NCI-H1694 treated with DMSO at 0.1 percent for 48 hours (cell line): ENCODE results near the gene LPCAT3.

Source experiments
- DNase-seq: peaks from one replicate; lab custom pipeline; 2025; lab: John Stamatoyannopoulos, UW

Gene LPCAT3

DNA sequence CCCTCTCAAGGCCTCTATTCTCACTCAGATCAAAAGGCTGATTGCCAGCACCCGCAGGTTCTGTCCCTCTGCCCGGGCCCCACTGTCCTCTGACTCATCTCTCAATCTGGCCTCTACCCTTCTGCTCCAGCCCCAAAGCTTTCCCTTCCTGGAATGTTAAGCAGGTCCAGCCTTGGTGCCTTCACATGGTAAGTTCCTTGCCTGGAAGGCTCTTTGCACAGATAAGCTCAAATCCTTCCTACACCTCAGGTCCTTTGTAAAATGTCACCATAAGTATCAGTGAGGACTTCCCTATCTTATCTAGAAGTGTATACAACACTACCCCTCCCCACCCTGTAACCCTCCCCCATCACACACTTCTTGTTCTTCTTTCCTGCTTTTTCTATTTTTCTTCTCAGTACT is 22.2 kb downstream of the LPCAT3 start:
- no peak for DNase-seq

DNA sequence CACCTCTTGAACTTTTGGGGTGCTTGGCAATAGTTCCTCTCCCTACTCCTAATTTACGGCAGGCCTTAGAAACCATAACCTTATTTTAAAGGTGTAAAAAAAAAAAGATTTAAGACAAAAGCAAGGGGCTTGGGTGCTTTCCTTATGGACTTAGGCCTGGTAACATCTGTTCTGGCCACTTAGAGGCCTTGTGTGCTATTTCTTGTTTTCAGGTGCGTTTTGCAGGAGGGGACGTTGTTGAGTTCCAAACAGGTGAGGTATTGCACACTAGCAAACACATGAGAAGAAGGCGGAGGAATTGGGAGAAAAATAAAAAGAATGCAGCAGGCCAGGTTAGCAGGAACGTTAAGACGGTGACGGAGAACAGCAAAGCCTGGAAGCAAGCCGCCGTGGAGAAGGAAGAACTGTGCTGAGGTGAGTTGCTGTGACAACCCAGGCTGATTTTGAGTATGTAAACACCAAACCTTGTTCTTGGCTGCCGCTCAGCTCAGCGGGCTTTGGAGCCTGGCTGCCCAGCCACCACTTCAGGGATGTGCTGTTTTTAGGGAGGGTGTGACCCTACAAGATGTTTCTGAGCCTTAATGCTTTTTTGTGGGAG is 30.2 kb downstream of the LPCAT3 start:
- no peak for DNase-seq

DNA sequence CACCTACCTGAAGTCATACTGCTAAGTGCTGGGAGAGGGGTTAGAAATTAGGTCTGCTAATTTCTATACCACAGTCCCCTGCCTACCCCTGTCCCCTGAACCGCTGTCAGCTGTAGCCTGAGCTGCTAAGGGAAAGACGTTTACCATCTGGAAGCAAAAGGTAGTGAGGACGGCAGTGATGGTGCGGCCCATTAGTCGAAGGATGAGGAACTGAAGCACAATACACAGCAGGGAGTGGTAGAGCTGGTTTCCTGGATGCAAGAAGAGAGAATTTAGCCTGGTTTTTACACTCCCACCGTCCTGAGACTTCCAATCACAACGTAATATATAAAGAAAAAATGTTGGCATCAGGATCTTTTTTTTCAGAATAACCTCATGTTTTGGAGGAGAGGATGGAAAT is 35.7 kb downstream of the LPCAT3 start:
- no peak for DNase-seq

DNA sequence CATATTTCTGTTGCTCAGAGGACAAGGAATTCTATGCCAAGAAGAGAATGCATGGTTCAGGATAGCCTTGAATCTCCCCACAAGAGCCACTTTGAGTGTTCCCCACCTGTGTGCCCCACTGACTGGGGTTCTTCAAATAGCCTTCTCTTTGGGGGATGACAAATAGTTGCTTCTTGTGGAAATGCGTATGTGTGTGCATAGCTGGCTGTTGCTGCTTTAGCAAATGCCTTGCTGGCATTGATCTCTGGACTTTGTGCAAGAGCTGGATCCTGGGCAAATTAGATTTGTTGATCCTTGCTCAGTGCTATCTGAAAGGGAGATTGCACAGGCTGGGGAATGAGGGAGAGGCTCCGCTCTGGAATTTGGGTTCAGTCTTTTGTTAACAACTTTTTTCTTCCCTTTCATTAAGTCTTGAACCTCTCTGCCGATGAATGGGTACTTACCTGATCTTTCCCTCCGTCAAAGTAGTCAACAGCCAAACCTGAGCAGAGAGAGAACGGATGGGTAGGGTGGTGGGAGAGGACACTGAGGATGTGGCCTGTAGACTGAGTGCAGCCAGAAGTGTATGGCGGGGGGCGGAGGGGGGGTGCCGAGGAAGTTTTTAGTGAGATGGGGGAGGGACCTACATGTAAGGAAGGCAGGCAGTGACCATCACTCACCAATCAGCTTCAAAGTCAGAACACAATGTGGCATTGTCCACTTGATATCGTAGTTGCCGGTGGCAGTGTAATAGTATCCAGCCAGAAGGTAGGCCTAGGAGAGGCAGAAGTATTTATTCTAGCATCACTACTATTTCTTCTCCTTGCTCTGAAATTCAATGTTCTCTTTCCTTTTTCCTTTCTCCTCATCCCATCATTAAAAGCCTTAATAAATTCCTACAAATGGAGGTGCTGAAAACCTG is 36.9 kb downstream of the LPCAT3 start:
- DNase-seq, result no peak

DNA sequence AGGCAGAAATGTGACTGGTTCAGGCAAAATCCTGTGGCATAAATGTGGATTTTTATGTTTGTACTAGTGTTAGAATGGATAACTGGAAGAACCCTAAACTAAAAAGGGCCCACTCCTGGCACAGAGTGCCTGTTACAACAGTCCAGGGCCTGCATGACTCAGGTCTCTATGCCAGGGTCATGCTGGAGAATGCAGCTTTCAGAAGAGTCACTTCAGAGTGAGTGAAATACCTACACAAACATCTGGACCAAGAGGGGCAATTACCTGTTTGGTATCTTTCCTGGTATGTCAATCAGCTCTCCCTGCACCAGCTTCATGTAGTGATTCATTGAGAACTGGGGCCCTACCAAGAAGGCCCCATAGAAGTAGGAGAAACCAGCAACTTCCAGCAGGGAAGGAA is 37.5 kb downstream of the LPCAT3 start:
- no peak for DNase-seq

DNA sequence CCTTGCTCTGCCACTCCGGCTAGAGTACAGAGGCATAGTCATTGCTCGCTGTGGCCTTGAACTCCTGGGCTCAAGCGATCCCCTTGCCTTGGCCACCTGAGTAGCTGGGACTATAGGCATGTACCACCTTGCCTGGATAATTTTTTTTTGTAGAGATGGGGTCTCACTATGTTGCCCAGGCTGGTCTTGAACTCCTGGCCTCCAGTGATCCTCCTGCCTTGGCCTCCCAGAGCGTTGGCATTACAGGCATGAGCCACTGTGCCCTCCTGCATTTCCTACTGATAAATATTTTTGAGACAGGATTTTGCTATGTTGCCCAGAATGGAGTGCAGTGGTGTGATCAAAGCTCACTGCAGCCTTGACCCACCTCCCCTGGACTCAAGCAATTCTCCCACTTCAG is 38.2 kb downstream of the LPCAT3 start:
- no peak for DNase-seq

DNA sequence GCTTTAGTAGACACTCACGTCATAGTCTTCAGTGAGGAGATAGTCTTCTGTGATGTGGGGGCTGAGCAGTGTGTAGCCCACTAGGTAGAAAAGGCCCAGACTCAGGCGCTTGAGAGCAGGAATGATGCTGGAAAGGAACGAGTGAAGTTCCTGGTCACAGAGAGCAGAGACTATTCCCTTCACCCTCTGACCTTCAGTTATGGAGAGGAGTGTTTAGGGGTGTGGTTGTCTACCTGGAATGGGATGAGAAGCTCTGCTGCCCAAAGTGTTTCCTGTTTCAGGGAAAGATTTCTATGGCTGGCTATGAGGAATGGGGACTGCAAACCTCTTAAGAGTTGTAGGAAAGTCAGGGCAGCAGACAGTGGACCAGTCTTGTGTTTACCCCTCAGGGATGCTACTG is 38.8 kb downstream of the LPCAT3 start:
- no peak for DNase-seq

DNA sequence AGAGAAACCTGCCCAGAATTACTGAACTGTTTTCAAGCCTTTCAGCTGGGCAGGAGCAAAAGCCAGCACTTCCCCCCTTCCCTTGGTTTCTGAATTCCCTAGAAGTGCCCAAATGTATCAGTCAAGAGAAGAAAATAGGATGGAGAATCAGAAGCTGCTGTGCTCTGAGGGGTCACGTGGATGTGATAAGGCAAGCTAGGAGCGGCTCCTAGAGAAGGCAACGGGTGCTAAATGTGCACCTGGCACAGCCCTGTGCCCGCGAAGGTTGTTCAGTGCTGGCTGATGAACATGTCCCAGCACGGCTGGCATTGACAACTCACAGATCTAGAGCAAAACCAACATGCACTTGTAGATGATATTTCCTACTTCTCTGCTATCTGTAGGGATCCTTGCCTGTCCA is 39.3 kb downstream of the LPCAT3 start:
- DNase-seq, result no peak

DNA sequence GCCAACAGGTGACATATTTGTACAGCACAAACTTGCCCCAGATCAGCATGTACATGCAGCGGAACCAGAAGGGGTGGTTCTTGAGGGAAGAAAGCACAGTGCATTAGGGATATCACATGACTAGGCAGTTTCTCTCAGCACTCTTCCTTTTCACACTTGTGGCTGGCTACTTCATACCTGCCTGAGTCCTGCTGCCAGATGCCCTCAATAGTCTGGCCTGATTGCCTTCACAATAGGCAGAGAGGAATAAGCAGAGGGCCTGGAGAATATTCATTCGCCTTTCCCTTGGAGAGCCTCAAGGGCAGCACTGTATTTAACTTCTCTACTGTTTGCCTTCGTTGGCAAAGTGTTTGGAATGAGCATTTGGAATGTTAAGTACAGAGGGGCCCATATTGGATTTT is 39.7 kb downstream of the LPCAT3 start:
- no peak for DNase-seq

DNA sequence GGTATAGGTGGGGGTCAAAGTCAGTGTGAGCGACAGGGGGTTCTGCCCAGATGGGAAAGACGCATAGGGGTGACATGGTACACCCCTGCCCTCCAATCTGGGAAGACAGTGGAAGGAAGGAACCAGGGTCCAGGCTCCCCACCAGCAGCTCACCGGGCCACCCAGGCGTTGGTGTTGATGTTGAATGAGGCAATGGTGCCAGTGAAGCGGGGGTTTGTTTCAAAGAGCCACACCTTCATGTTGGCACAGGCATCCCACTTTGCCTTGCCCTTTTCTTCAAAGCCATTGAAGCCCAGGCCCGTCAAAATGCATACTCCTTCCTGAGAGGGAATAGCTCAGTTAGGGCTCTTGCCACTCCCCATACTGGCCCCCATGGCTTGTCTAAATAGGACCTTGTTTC is 40.1 kb downstream of the LPCAT3 start:
- no peak for DNase-seq

DNA sequence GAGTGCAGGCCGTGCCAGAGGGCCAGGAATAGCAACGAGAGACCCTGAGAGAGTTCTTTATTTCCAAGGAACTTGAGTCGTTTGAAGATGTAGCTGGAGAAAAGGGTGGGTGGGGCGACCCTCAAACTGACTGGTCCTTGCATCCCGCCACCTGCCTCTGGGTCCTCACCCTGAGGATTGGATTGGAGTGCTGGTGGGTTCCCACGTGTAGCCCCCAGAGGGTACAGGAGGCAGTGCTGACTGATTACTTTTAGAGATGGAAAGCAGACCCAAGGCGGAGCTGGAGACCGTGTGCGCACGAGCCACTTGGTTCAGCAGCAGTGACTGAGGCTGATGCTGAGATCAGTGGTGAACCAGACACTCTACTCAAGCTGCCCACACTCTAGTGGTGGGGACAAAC is 40.6 kb downstream of the LPCAT3 start:
- no peak for DNase-seq

DNA sequence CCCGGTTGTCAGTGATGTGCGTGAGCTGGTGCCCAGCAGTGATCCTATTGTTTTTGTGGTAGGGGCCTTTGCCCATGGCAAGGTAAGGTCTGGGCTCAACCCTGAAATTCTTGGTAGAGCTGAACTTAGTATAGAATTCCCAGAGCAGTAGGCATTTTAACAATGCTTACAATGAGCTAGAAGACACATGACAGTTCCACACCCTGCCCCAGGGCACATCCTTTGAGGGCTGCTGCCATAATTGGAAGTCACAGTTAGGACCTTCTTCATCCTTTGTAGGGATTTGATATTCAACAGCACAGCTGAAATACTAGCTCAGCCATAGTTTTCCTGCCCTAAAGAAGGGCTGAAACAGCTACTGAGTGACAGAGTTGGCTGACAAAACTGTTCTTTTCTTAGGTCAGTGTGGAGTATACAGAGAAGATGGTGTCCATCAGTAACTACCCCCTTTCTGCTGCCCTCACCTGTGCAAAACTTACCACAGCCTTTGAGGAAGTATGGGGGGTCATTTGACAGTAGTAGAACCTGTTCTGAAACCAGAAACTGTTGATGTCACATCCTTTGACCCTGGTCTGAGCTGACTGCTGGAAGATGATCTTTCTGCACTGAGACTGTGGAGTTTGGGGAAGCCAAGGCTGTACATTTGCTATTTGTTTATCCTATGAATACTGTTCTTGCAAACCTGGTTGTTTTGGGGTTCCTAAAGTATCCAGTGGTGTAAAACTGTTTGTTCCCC is 42.8 kb downstream of the LPCAT3 start:
- DNase-seq, result no peak

DNA sequence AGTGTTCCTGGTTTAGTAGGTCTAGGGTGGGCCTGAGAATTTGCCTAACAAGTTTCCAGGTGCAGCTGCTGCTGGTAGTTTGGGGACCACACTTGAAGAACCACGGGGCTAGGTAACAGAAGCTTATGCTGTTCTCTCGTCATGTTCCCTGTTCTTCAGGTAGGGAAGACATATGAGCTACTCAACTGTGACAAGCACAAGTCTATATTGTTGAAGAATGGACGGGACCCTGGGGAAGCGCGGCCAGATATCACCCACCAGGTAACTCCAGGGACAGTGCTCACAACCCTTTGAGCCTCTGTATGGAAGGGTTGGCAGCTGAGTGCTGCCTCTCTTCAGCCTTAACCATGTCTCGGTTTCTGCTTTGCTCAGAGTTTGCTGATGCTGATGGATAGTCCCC is 44.1 kb downstream of the LPCAT3 start:
- DNase-seq, result no peak

DNA sequence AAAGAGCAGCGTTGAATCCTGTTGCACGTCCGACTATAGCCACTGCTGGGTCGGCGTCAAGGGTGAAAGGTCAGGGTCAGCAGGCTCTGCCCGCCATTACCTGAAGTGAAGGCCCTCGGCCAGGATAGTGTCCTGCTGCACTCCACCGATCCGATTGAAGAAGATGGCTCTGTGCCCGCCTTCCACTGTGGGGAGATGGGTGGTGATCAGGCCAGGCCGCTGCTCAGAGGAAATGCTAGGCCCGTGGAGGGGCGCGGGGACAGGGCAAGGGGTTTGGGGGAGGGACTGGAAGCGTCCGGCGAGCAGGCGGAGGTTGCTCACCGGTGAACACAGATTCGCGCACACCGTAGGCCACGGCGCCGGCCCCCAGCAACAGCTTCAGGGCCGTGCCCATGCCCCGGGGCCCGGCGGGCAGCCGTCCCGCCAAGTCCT is 48.2 kb downstream of the LPCAT3 start:
- peak; percentile 13 for DNase-seq

DNA sequence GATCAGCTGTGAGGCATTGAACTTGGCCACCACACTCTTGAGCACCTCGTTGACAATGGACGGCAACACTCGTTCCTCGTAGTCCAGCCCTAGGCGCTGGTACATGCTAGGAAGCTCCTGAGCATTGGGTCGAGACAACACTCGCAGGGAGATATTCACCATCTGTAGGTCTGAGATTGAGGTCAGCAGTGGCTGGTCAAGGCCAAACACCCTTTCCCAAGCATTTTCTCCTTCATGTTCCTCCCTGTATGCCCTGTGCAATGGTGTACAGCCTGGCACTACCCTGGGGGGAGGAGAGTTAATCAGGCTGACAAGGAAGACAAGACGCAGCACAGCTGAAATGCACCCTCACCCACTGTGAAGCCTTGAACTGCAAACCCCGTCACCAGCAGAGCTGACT is 49.9 kb downstream of the LPCAT3 start:
- no peak for DNase-seq

DNA sequence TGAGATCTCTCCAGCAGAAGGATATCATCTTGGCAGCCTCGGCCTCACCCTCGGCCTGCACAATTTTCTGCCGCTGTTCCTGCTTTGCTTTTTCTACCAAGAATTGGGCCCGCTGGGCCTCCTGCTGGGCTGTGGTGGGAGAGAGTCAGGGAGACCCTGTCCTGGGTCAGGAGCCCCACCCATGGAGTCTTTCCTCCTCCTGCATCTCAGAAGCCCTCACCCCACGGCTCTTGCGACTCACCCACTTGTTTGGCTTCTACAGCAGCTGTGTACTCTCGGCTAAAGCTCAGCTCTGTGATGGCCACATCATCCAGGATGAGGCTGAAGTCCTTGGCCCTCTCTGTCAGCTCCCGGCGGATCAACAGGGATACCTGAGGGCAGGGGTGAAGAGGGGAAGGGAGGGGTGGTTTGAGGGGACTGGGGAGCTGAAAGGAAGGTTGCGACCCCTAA is 50.6 kb downstream of the LPCAT3 start:
- no peak for DNase-seq

DNA sequence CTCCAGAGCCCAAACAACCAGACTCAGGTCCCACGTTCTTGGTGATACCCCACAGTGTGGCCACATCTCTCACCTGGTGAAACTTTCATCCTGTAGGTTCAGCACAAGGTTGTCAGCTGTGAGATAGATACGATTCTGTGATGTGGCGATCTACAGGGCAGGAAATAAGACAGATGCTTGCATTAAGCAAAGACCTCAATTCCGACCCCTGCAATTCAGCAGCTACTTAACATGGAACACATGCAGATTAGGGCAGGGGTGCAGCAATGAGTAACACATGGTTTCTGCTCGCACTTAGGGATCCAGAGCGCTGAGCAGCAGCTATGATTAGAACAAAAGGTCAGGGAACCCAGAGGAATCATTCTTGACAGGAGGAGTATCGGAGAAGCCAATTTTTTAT is 51.9 kb downstream of the LPCAT3 start:
- DNase-seq, result no peak

DNA sequence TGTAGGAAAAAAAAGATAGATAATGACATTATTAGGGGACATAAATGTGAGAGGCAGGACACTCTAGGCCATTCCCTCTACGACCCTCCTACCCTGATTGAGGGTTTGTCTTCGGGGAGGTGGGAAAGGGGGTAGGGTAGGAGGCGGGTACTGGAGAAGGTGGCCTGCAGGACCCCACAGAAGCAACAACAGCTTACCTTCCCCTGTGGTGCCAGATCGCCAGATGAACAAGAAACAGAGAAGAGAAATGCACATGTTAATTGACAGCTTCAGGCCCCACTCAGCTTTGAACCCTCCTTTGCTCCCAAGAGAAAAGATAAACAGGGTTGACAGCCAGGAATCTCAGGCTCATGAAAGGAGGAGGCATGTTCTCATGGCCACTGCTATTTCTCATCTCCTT is 52.6 kb downstream of the LPCAT3 start:
- DNase-seq, result no peak

DNA sequence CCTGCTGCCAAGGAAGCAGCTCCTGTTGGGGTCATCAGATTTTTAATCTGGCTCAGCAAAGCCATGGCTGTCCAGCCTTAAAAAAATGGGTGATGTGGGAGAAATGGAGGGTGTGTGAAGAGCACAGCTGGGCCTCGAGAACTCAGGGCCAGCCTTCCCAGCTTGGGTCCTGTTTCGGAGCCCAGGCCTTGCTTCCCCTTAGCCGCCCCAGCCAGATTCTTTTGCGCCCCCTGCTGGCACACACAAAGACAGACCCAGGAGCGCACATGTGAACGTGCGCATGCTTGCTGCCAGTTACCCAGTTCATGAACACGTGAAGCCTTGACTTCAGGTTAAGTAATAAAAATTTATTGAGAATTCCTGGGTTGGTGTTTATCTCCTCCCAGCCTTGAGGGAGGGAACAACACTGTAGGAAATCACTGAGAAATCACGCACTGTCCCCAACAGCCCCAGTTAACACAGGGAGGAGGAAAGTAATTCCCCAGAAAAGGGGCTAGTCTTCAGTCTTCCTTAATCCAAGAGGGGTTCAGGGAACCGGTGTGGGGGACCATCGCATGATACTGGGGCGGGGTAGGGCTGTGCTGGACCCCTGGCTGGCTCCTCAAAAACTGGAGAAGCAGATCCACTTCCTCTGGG is 53.1 kb downstream of the LPCAT3 start:
- DNase-seq, result peak; percentile 88

DNA sequence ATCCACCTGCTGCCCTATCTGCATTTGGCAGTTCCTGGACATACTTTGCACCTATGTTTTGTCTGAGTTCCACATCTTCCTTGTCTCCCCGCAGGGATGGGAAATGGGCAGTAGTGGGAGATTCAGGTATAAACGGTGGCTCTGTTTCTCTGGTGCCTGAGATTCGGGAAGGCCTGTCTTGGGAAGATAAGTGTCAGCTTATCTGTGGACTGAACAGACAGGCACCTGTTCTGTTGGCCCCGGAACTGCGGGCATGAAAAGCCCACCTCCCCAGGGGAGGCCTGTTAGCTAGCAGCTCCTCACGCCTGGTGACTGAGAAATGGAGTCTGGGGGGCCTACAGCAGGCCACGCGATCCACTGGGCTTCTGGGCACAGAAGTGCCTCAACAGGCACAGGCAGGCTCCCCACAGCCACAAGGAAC is 53.7 kb downstream of the LPCAT3 start:
- no peak for DNase-seq

DNA sequence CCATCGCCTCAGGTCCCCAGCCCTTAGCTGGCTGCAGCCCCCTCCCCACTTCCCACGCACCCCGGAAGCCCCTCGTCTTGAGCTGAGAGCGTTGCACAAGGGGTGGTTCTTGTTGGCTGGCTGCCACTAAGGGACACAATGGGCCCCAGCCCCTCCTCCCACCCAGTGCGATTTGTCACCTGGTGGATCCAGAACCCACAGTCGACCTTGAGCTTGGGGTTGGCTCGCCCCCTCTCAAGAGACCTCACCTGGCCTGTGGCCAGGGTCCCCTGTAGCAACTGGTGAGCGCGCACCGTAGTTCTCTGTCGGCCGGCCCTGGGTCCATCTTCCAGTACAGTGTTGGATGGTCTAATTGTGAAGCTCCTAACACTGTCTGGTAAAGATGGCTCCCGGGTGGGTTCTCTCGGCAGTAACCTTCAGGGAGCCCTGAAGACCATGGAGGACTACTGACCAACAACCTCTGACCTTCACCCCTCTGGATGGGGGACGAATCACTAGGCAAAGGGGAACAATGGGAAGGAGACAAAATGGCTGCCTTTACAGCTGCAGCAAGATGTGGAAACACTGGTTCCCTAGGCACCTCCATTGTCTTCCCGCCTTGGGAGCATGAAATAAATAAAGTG is 54.4 kb downstream of the LPCAT3 start:
- DNase-seq, result no peak
